ENCODE results near the gene LIPT2.

GRCh38 chr11:74485868-74486267, 7.7 kb downstream of the LIPT2 start:
- no peak for TF ChIP-seq CTCF (IDR thresholded peaks at IDR 0.05)
- no peak for TF ChIP-seq EP300 (IDR thresholded peaks at IDR 0.05)
